Spleen (tissue), 11 donors: Measurements from ENCODE around the gene GLDN. TPM values are rescaled to one million over a fixed set of nuclear protein-coding genes. Genes with fewer than 3 reads are reported as not detected.

Experiments used
- DNase-seq: peaks from one replicate; pipeline ENCODE4 v3.0.0-alpha.2; 2020
- H3K27ac ChIP-seq, 8 donors: fragments of 200-600 bp; sonication (generic) in 7 of 8; 1 replicate in 4 of 8; 2 replicates in 4 of 8; pipeline versions ENCODE4 v1.5.0 to v1.8.0; 2016 to 2021; ENCODE audit warnings: inconsistent platforms in 4 of 8, mild to moderate bottlenecking in 4 of 8, moderate library complexity in 1 of 8
- H3K27me3 ChIP-seq, 7 donors: fragments of 200-600 bp; sonication (generic) in 6 of 7; replicated peaks in 1 of 7; 1 replicate in 4 of 7; 2 replicates in 3 of 7; pipeline versions ENCODE4 v1.5.0 to v1.8.0; 2016 to 2021; ENCODE audit warnings: inconsistent platforms in 3 of 7, mild to moderate bottlenecking in 1 of 7
- H3K36me3 ChIP-seq, 6 donors: fragments of 200-600 bp; sonication (generic) in 5 of 6; 1 replicate in 4 of 6; 2 replicates in 2 of 6; pipeline versions ENCODE4 v1.5.0 to v1.8.0; 2016 to 2021; ENCODE audit warnings: inconsistent platforms in 2 of 6
- H3K4me1 ChIP-seq, 6 donors: fragments of 200-600 bp; sonication (generic) in 5 of 6; 1 replicate in 3 of 6; 2 replicates in 3 of 6; pipeline versions ENCODE4 v1.5.0 to v1.8.0; 2016 to 2021; ENCODE audit warnings: inconsistent platforms in 3 of 6
- H3K4me3 ChIP-seq, 8 donors: fragments of 200-600 bp; sonication (generic) in 7 of 8; 1 replicate in 4 of 8; 2 replicates in 4 of 8; pipeline versions ENCODE4 v1.5.0 to v1.8.0; 2016 to 2021; ENCODE audit warnings: inconsistent platforms in 4 of 8, mild to moderate bottlenecking in 4 of 8, moderate library complexity in 2 of 8
- H3K9me3 ChIP-seq, 8 donors: fragments of 200-600 bp; sonication (generic) in 7 of 8; 1 replicate in 4 of 8; 2 replicates in 4 of 8; pipeline versions ENCODE4 v1.5.0 to v1.8.0; 2016 to 2021; ENCODE audit warnings: inconsistent platforms in 4 of 8
- POLR2A ChIP-seq, 3 donors: fragments of 450-650 bp; IDR thresholded peaks; one replicate each; pipeline ENCODE4 v1.5.1; 2017; ENCODE audit warnings: antibody characterized with exemption in 3 of 3, mild to moderate bottlenecking in 1 of 3
- POLR2AphosphoS5 ChIP-seq, 3 donors: sonication (generic); formaldehyde crosslinking; IDR thresholded peaks; one replicate each; pipeline ENCODE4 v1.5.1; 2017; ENCODE audit warnings: antibody characterized with exemption in 3 of 3
- WGBS, 5 donors: extraction: QIAGEN DNeasy Blood & Tissue Kit in 3 of 5; methylation state at CpG; one replicate each; pipeline versions ENCODE4 v1.1.5 to v1.1.7; 2013 to 2018; 5-methylcytosine and 5-hydroxymethylcytosine counted together
- intact Hi-C: fragments of 100-400 bp; cut with DNase I; formaldehyde crosslinking; loops from one replicate; pipeline ENCODE4 v1.15.0; 2023; ENCODE audit warnings: low total_unique reads
- polyA plus RNA-seq, 3 donors: library from polyadenylated mRNA; stranded (reverse); fragments of 200-250 nt; gene quantifications; one replicate each; pipeline ENCODE4 v1.2.1, GENCODE V29; 2013
- total RNA-seq, 7 donors: library from RNA; depleted of rRNA in 3 of 7; stranded (reverse); fragments of >200 nt in 3 of 7; fragmentation: NEBNext Ultra II Directional in 4 of 7; extraction: Animal tissue kit (Norgen Biotek cat#: 25700) in 4 of 7; gene quantifications; one replicate each; pipeline versions ENCODE4 v1.1.0 to v1.2.1, GENCODE V29; 2016 to 2021
- TF ChIP-seq, protein P1 (sequence below), 11 experiments: fragments of 200-600 bp in 7 of 11; fragments of 450-650 bp in 4 of 11; sonication (generic) in 4 of 11; IDR thresholded peaks in 8 of 11; conservative IDR thresholded peaks in 3 of 11; 1 replicate in 7 of 11; 2 replicates in 4 of 11; pipeline versions ENCODE4 v1.4.0 to v1.8.0; 2016 to 2021; ENCODE audit warnings: antibody characterized with exemption in 11 of 11, inconsistent platforms in 4 of 11, mild to moderate bottlenecking in 1 of 11
- donor health status: healthy with polysubstance abuse.
- donor health status: DM: no; HTN: no; CAD: no; lungs with moderate emphysema.
- donor health status: DM: no; HTN: no; CAD: no.
- donor health status: Bipolar disorder and iron deficiency.
- donor health status: healthy.
- donor health status: DM: no; HTN: no; CAD: no.
- donor health status: DM: yes; HTN: yes; CAD: no.

Gene GLDN
- total and polyA plus RNA-seq, 10 donors = 0.94 to 18.2 (median 3.5) TPM

DNA sequence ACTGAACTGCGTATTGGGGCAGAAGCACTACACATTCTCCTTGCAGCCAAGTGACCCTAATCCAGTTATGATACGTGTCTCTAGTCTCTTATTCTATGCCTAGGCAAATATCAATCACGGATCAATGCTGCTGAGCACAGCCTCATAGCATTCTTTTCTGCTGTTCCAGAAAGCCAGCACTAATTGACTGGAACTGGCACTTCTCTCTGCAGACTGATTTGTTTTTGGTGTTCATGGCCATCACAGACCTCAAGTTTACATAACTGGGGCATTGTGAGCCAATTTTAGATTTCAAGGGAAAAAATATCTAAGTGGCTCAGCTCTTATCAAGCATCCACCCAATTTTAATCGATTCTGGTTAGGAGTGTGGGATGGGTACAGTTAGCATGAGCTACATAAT is 37.9 kb downstream of the GLDN start:
- no peak for DNase-seq
- peaks cover 0 to 6% (median 0%) of the 10 kb centered on the region in 6 donors for H3K36me3 ChIP-seq
- H3K4me1 ChIP-seq = peaks cover 0 to 10% (median 3%) of the 10 kb centered on the region in 6 donors
- no peaks in the 10 kb centered on the region for H3K9me3 ChIP-seq
- WGBS, 5 donors = 73 to 92% (median 83%) methylated on average over 4 of the region's 4 CpGs
- intact Hi-C loops = no loop called here
- no peak for TF ChIP-seq POLR2AphosphoS5 (IDR thresholded peaks at IDR 0.05)
- TF ChIP-seq, protein P1, sequence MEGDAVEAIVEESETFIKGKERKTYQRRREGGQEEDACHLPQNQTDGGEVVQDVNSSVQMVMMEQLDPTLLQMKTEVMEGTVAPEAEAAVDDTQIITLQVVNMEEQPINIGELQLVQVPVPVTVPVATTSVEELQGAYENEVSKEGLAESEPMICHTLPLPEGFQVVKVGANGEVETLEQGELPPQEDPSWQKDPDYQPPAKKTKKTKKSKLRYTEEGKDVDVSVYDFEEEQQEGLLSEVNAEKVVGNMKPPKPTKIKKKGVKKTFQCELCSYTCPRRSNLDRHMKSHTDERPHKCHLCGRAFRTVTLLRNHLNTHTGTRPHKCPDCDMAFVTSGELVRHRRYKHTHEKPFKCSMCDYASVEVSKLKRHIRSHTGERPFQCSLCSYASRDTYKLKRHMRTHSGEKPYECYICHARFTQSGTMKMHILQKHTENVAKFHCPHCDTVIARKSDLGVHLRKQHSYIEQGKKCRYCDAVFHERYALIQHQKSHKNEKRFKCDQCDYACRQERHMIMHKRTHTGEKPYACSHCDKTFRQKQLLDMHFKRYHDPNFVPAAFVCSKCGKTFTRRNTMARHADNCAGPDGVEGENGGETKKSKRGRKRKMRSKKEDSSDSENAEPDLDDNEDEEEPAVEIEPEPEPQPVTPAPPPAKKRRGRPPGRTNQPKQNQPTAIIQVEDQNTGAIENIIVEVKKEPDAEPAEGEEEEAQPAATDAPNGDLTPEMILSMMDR (IDR thresholded peaks at IDR 0.05 in 8 of 11, conservative IDR thresholded peaks at IDR 0.05 in 3 of 11) = no peak
- no peak for TF ChIP-seq POLR2A (IDR thresholded peaks at IDR 0.05)
- H3K27me3 ChIP-seq = peaks cover 0 to 25% (median 1%) of the 10 kb centered on the region in 7 donors
- no peak overlapping the region for H3K27ac ChIP-seq
- H3K4me3 ChIP-seq = no peak overlapping the region

GRCh38 chr15:51380999-51381806 is 39.7 kb downstream of the GLDN start:
- Histone ChIP-seq H3K27ac (no peak overlapping the region), H3K4me3 (no peak overlapping the region), H3K27me3 (peaks cover 0 to 33% (median 4%) of the 10 kb centered on the region in 7 donors), H3K4me1 (peaks cover 0 to 10% (median 3%) of the 10 kb centered on the region in 6 donors), H3K36me3 (peaks cover 0 to 12% (median 0%) of the 10 kb centered on the region in 6 donors), H3K9me3 (no peaks in the 10 kb centered on the region)
- 26 to 35% (median 31%) methylated on average over 13 to 14 of the region's 14 CpGs for WGBS, 5 donors
- intact Hi-C loops = loop anchor here (10.0 kb wide), 1 partner anchor 96 kb away; no protein-coding TSS in a partner anchor
- no peak for DNase-seq
- TF ChIP-seq POLR2A (IDR thresholded peaks at IDR 0.05) = no peak
- peak in 1 of 3 donors; percentile 55 for TF ChIP-seq POLR2AphosphoS5 (IDR thresholded peaks at IDR 0.05)
- TF ChIP-seq, protein P1 (IDR thresholded peaks at IDR 0.05 in 8 of 11, conservative IDR thresholded peaks at IDR 0.05 in 3 of 11) = peak; percentile 60 to 97 (median 82)

DNA sequence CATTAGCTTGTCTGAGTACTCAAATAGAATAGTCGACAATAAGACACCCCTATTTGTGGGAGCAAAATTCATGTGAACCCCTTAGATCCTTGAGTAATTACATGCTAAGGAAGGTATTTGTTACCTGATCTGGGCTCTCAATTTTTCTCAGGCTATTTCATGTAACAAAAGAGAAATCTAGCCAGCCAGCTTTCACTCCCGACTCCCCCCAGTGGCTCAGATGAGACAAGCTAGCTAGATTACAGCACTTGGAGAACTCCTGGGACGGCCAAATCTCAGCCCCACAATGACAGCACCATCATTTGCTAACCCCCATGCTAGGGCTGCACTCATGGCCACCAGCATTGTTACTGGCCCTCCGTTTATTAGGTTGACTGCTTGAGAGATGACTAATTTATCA is 41.3 kb downstream of the GLDN start:
- DNase-seq = no peak
- Histone ChIP-seq H3K36me3 (peaks cover 0 to 12% (median 0%) of the 10 kb centered on the region in 6 donors), H3K27me3 (peaks cover 0 to 38% (median 4%) of the 10 kb centered on the region in 7 donors), H3K4me3 (no peak overlapping the region), H3K27ac (no peak overlapping the region), H3K4me1 (peaks cover 0 to 10% (median 3%) of the 10 kb centered on the region in 6 donors), H3K9me3 (no peaks in the 10 kb centered on the region)
- intact Hi-C loops = loop anchor here (10.0 kb wide), 1 partner anchor 98 kb away; no protein-coding TSS in a partner anchor
- no peak for TF ChIP-seq POLR2AphosphoS5 (IDR thresholded peaks at IDR 0.05)
- TF ChIP-seq, protein P1 (IDR thresholded peaks at IDR 0.05 in 8 of 11, conservative IDR thresholded peaks at IDR 0.05 in 3 of 11) = peak in 3 of 11 experiments; percentile 24 to 31 (median 28)
- WGBS, 5 donors = 20 to 32% (median 23%) methylated on average over 4 of the region's 4 CpGs

DNA sequence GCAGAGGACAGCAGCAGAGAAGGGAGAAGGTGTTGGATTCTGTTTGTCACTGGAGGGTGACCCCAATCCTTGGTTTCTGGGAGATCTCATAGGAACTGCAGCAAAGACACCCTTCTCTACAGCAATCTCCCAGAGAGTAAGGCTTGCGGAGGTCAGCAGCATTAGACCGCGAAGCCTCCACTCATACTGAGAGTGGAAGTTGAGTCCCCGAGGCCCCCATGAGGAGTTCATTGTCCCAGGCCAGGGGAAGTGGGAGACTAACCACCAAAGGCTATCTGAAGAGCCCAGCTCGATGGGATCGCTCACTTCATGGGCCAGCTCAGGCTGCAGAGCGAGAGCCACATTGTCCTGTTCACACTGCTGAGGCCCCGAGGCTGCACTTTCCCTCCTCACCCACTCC is 44.6 kb downstream of the GLDN start:
- TF ChIP-seq POLR2A (IDR thresholded peaks at IDR 0.05) = no peak
- no peak for TF ChIP-seq POLR2AphosphoS5 (IDR thresholded peaks at IDR 0.05)
- TF ChIP-seq, protein P1 (IDR thresholded peaks at IDR 0.05 in 8 of 11, conservative IDR thresholded peaks at IDR 0.05 in 3 of 11) = no peak
- Histone ChIP-seq H3K4me3 (no peak overlapping the region), H3K36me3 (peaks cover 0 to 12% (median 0%) of the 10 kb centered on the region in 6 donors), H3K4me1 (peaks cover 0 to 13% (median 2%) of the 10 kb centered on the region in 6 donors), H3K27me3 (peaks cover 0 to 38% (median 4%) of the 10 kb centered on the region in 7 donors), H3K27ac (no peak overlapping the region), H3K9me3 (no peaks in the 10 kb centered on the region)
- intact Hi-C loops = loop anchor here (10.0 kb wide), 1 partner anchor 101 kb away; no protein-coding TSS in a partner anchor
- WGBS, 5 donors = 70 to 83% (median 77%) methylated on average over 5 to 8 of the region's 8 CpGs
- no peak for DNase-seq
